ENCODE results near the gene SLC2A4. TPM values are rescaled to one million over a fixed set of nuclear protein-coding genes. Genes with fewer than 3 reads are reported as not detected.

Gene SLC2A4
- total RNA-seq, 1 donor from 2014 or later = 0.30 TPM

GRCh38 chr17:7252176-7253043 lies 29.1 kb upstream of the SLC2A4 start, which contains the start of gene ELP5:
Gene ELP5 (plus strand): TSS chr17:7252215. CDS start chr17:7252551, 336 bp downstream.
- Mint-ChIP-seq H3K27me3 (ENCODE audit: low read depth, unreplicated experiment) (no peaks in the 10 kb centered on the region), H3K27ac (ENCODE audit: unreplicated experiment) (peak within 1 kb of the TSS; percentile 100), H3K9me3 (ENCODE audit: unreplicated experiment) (no peaks in the 10 kb centered on the region), H3K4me3 (ENCODE audit: unreplicated experiment) (peak within 1 kb of the TSS; percentile 98), H3K36me3 (ENCODE audit: low read depth, unreplicated experiment) (peaks cover 9% of the 10 kb centered on the region), H3K4me1 (ENCODE audit: low read depth, unreplicated experiment) (peaks cover 25% of the 10 kb centered on the region)
- Histone ChIP-seq H3K9ac (ENCODE audit: low read length) (peak within 1 kb of the TSS; percentile 97), H4K20me1 (ENCODE audit: insufficient read depth, low read length) (peaks cover 23% of the 10 kb centered on the region), H3K9me3 (ENCODE audit: insufficient read depth, low read depth, low read length) (no peaks in the 10 kb centered on the region), H3K79me2 (ENCODE audit: insufficient read depth, low read length) (peaks cover 56% of the 10 kb centered on the region), H3K4me2 (ENCODE audit: low read length) (peak within 1 kb of the TSS; percentile 95), H3K27ac (ENCODE audit: low read depth, low read length) (peak within 1 kb of the TSS; percentile 99), H3K27me3 (ENCODE audit: insufficient read depth, low read length) (no peaks in the 10 kb centered on the region), H3K4me3 (ENCODE audit: insufficient read depth, low read depth, low read length) (peak within 1 kb of the TSS; percentile 84), H2AFZ (ENCODE audit: low read depth, low read length) (peak within 1 kb of the TSS; percentile 85), H3K4me1 (ENCODE audit: insufficient read depth, low read length) (peaks cover 15% of the 10 kb centered on the region), H3K36me3 (ENCODE audit: insufficient read depth, low read length) (peaks cover 11% of the 10 kb centered on the region)
- FAIRE-seq (no peak), DNase-seq (ENCODE audit: low read depth) (peak; percentile 90)
- TF ChIP-seq EZH2 (IDR thresholded peaks at IDR 0.05; ENCODE audit: insufficient read depth, low read length) (no peak), CTCF (IDR thresholded peaks at IDR 0.05; ENCODE audit: insufficient read depth, low read depth, low read length) (no peak)

GRCh38 chr17:7253082-7253481 lies 28.4 kb upstream of the SLC2A4 start:
- Histone ChIP-seq H3K79me2 (ENCODE audit: insufficient read depth, low read length) (peaks cover 49% of the 10 kb centered on the region), H3K9ac (ENCODE audit: low read length) (peak overlapping the region; percentile 97), H3K27me3 (ENCODE audit: insufficient read depth, low read length) (no peaks in the 10 kb centered on the region), H3K27ac (ENCODE audit: low read depth, low read length) (no peak overlapping the region), H3K4me2 (ENCODE audit: low read length) (peak overlapping the region; percentile 95), H3K4me1 (ENCODE audit: insufficient read depth, low read length) (peaks cover 15% of the 10 kb centered on the region), H4K20me1 (ENCODE audit: insufficient read depth, low read length) (peaks cover 23% of the 10 kb centered on the region), H3K9me3 (ENCODE audit: insufficient read depth, low read depth, low read length) (no peaks in the 10 kb centered on the region), H2AFZ (ENCODE audit: low read depth, low read length) (no peak overlapping the region), H3K4me3 (ENCODE audit: insufficient read depth, low read depth, low read length) (peak overlapping the region; percentile 84), H3K36me3 (ENCODE audit: insufficient read depth, low read length) (peaks cover 11% of the 10 kb centered on the region)
- H3K36me3 Mint-ChIP-seq (ENCODE audit: low read depth, unreplicated experiment) = peaks cover 9% of the 10 kb centered on the region
- H3K9me3 Mint-ChIP-seq (ENCODE audit: unreplicated experiment) = no peaks in the 10 kb centered on the region
- DNase-seq (ENCODE audit: low read depth) (no peak), FAIRE-seq (no peak)
- H3K4me1 Mint-ChIP-seq (ENCODE audit: low read depth, unreplicated experiment) = peaks cover 25% of the 10 kb centered on the region
- peak overlapping the region; percentile 89 for H3K4me3 Mint-ChIP-seq (ENCODE audit: unreplicated experiment)
- no peaks in the 10 kb centered on the region for H3K27me3 Mint-ChIP-seq (ENCODE audit: low read depth, unreplicated experiment)
- no peak for TF ChIP-seq EZH2 (IDR thresholded peaks at IDR 0.05; ENCODE audit: insufficient read depth, low read length)
- no peak for TF ChIP-seq CTCF (IDR thresholded peaks at IDR 0.05; ENCODE audit: insufficient read depth, low read depth, low read length)
- H3K27ac Mint-ChIP-seq (ENCODE audit: unreplicated experiment) = peak overlapping the region; percentile 100

GRCh38 chr17:7254511-7254910 lies 27.0 kb upstream of the SLC2A4 start:
- no peak overlapping the region for H3K4me3 ChIP-seq (ENCODE audit: insufficient read depth, low read depth, low read length)
- no peak for DNase-seq (ENCODE audit: low read depth)

More at GRCh38 chr17:7254511-7254910, 27.0 kb upstream of the SLC2A4 start:
- H3K9me3 ChIP-seq (ENCODE audit: insufficient read depth, low read depth, low read length) = no peaks in the 10 kb centered on the region
- no peak overlapping the region for H3K4me2 ChIP-seq (ENCODE audit: low read length)
- no peak for FAIRE-seq
- H3K4me1 ChIP-seq (ENCODE audit: insufficient read depth, low read length) = peaks cover 15% of the 10 kb centered on the region
- no peaks in the 10 kb centered on the region for H3K27me3 ChIP-seq (ENCODE audit: insufficient read depth, low read length)
- peaks cover 35% of the 10 kb centered on the region for H3K79me2 ChIP-seq (ENCODE audit: insufficient read depth, low read length)
- Mint-ChIP-seq H3K4me1 (ENCODE audit: low read depth, unreplicated experiment) (peaks cover 15% of the 10 kb centered on the region), H3K36me3 (ENCODE audit: low read depth, unreplicated experiment) (peaks cover 15% of the 10 kb centered on the region), H3K9me3 (ENCODE audit: unreplicated experiment) (no peaks in the 10 kb centered on the region), H3K27ac (ENCODE audit: unreplicated experiment) (peak overlapping the region; percentile 18), H3K4me3 (ENCODE audit: unreplicated experiment) (no peak overlapping the region), H3K27me3 (ENCODE audit: low read depth, unreplicated experiment) (no peaks in the 10 kb centered on the region)
- H3K27ac ChIP-seq (ENCODE audit: low read depth, low read length) = no peak overlapping the region
- peaks cover 11% of the 10 kb centered on the region for H3K36me3 ChIP-seq (ENCODE audit: insufficient read depth, low read length)
- H3K9ac ChIP-seq (ENCODE audit: low read length) = no peak overlapping the region
- TF ChIP-seq CTCF (IDR thresholded peaks at IDR 0.05; ENCODE audit: insufficient read depth, low read depth, low read length) = no peak
- TF ChIP-seq EZH2 (IDR thresholded peaks at IDR 0.05; ENCODE audit: insufficient read depth, low read length) = no peak
- H2AFZ ChIP-seq (ENCODE audit: low read depth, low read length) = no peak overlapping the region
- peaks cover 12% of the 10 kb centered on the region for H4K20me1 ChIP-seq (ENCODE audit: insufficient read depth, low read length)

Data from astrocyte (in vitro differentiated cells and primary cell).